Esophagus muscularis mucosa (tissue), 4 donors: Measurements from ENCODE around the gene MXI1. TPM values are rescaled to one million over a fixed set of nuclear protein-coding genes. Genes with fewer than 3 reads are reported as not detected.

Experiments
- DNase-seq: peaks from one replicate; pipeline ENCODE4 v3.0.0-alpha.2; 2017; ENCODE audit errors: extremely low spot score
- H3K27ac ChIP-seq, 4 donors: fragments of 200-600 bp; sonication (generic); replicated peaks in 1 of 4; 1 replicate in 3 of 4; 2 replicates in 1 of 4; pipeline ENCODE4 v1.5.1; 2016 to 2019; ENCODE audit warnings: mild to moderate bottlenecking in 1 of 4
- H3K27me3 ChIP-seq, 4 donors: fragments of 200-600 bp; sonication (generic); one replicate each; pipeline versions ENCODE4 v1.5.1 to v1.6.0; 2016 to 2019
- H3K36me3 ChIP-seq, 4 donors: fragments of 200-600 bp; sonication (generic); one replicate each; pipeline ENCODE4 v1.5.1; 2016 to 2019
- H3K4me1 ChIP-seq, 4 donors: fragments of 200-600 bp; sonication (generic); one replicate each; pipeline ENCODE4 v1.5.1; 2016 to 2019
- H3K4me3 ChIP-seq, 4 donors: fragments of 200-600 bp; sonication (generic); 1 replicate in 2 of 4; 2 replicates in 2 of 4; pipeline ENCODE4 v1.5.1; 2016 to 2019; ENCODE audit warnings: mild to moderate bottlenecking in 4 of 4, moderate library complexity in 1 of 4
- H3K9me3 ChIP-seq, 4 donors: fragments of 200-600 bp; sonication (generic); 1 replicate in 3 of 4; 2 replicates in 1 of 4; pipeline ENCODE4 v1.5.1; 2016 to 2019
- EP300 ChIP-seq: sonication (generic); formaldehyde crosslinking; IDR thresholded peaks from one replicate; pipeline ENCODE4 v1.6.1; 2017; ENCODE audit warnings: antibody characterized with exemption
- POLR2A ChIP-seq: fragments of 450-650 bp; IDR thresholded peaks from one replicate; pipeline ENCODE4 v1.6.1; 2017; ENCODE audit warnings: antibody characterized with exemption, moderate library complexity, mild to moderate bottlenecking, low read depth
- POLR2AphosphoS5 ChIP-seq, 2 donors: sonication (generic); formaldehyde crosslinking; IDR thresholded peaks; one replicate each; pipeline ENCODE4 v1.6.1; 2017; ENCODE audit warnings: antibody characterized with exemption in 2 of 2
- WGBS: methylation state at CpG from one replicate; pipeline ENCODE4 v1.1.5; 2018; 5-methylcytosine and 5-hydroxymethylcytosine counted together
- intact Hi-C: fragments of 100-400 bp; cut with DNase I; formaldehyde crosslinking; loops from one replicate; pipeline ENCODE4 v1.15.1; 2023
- total RNA-seq, 4 donors: library from RNA; depleted of rRNA; stranded (reverse); fragments of >200 nt; gene quantifications; one replicate each; pipeline versions ENCODE4 v1.1.0 to v1.2.1, GENCODE V29; 2016
- TF ChIP-seq, protein P1 (sequence below), 3 experiments: fragments of 200-600 bp in 2 of 3; fragments of 450-650 bp in 1 of 3; sonication (generic) in 2 of 3; IDR thresholded peaks; one replicate each; pipeline ENCODE4 v1.5.1; 2017 to 2019; ENCODE audit warnings: antibody characterized with exemption in 3 of 3, mild to moderate bottlenecking in 2 of 3, moderate library complexity in 1 of 3

MXI1 gene
- total RNA-seq, 4 donors from 2014 or later: 198 to 292 (median 226) TPM

DNA sequence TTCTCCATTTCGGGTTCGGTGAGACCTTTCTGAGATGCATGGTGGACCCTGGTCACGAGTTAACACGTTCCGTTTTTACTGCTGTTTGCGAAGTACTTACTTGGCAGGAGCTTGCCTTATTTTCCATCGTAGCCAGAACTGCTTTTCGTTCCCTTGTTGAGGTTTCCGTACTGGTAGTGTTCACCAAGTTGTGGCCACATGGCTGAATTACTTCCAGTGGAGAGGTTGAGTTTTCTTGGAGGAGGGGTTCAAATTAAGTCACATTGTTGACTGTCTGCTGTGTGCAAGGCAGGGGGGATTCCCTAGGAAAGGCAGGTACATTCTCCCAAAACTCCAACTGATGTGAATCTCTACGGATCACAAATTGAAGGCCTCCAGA lies 4.0 kb downstream of the MXI1 start:
- no peaks in the 10 kb centered on the region for H3K9me3 ChIP-seq
- H3K4me3 ChIP-seq: peak overlapping the region; percentile 80 to 91 (median 86)
- peaks cover 48 to 60% (median 58%) of the 10 kb centered on the region in 4 donors for H3K4me1 ChIP-seq
- no peak for TF ChIP-seq EP300
- no peak for TF ChIP-seq POLR2AphosphoS5 (IDR thresholded peaks at IDR 0.05)
- TF ChIP-seq POLR2A: no peak
- TF ChIP-seq, protein P1, sequence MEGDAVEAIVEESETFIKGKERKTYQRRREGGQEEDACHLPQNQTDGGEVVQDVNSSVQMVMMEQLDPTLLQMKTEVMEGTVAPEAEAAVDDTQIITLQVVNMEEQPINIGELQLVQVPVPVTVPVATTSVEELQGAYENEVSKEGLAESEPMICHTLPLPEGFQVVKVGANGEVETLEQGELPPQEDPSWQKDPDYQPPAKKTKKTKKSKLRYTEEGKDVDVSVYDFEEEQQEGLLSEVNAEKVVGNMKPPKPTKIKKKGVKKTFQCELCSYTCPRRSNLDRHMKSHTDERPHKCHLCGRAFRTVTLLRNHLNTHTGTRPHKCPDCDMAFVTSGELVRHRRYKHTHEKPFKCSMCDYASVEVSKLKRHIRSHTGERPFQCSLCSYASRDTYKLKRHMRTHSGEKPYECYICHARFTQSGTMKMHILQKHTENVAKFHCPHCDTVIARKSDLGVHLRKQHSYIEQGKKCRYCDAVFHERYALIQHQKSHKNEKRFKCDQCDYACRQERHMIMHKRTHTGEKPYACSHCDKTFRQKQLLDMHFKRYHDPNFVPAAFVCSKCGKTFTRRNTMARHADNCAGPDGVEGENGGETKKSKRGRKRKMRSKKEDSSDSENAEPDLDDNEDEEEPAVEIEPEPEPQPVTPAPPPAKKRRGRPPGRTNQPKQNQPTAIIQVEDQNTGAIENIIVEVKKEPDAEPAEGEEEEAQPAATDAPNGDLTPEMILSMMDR (IDR thresholded peaks at IDR 0.05): no peak
- 5% methylated on average over 10 of the region's 10 CpGs for WGBS
- no peak for DNase-seq
- H3K27ac ChIP-seq: peak overlapping the region; percentile 82 to 100 (median 98)
- H3K27me3 ChIP-seq: no peaks in the 10 kb centered on the region
- no peaks in the 10 kb centered on the region for H3K36me3 ChIP-seq
- intact Hi-C loops: loop anchor here (10.0 kb wide), 1 partner anchor 207 kb away; the partner anchor contains the start of gene ADD3

DNA sequence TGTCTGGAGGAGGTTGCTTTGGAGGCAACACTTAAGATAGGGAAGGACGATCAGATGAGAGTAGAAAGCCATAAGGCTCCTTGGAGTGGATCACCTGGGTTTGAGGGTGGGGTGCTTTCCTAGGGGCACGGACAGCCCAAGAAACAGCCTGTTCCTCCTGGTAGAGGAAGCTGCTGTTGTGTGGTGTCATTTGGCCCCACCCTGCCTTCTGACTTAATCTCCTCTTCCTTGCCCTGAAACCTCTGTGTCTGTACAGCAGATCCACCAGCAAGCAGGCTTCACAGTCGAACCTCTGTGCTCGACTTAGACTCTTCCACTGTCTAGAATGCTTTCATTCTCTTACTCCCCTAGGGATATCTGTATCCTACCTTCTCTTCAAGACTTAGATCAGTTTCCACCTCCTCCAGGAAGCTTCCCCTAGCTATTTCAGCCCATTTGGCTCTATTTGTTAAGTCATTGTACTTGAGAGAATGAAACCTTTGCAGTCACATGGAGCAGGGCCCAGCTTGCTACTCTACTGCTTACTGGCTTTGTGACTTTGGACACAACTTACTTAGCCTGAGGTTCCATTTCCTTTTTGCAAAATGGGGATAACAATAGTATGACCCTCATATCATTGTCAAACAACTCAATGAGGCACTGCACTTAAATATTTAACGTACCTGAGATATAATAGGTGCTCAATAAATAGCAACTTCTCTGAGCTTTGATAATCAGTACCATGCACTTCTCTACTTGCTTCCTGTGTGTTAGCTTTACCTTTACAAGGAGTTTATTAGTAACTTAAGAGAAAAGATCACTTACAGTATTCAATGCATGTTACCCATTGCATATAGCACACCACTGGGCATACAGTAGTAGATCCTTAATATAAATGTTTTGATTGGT lies 5.0 kb downstream of the MXI1 start:
- Histone ChIP-seq H3K9me3 (no peaks in the 10 kb centered on the region), H3K4me1 (peaks cover 51 to 60% (median 59%) of the 10 kb centered on the region in 4 donors), H3K27ac (peak overlapping the region; percentile 82 to 100 (median 98)), H3K27me3 (no peaks in the 10 kb centered on the region), H3K4me3 (peak overlapping the region; percentile 80 to 91 (median 86)), H3K36me3 (no peaks in the 10 kb centered on the region)
- intact Hi-C loops: loop anchor here (10.0 kb wide), 1 partner anchor 208 kb away; the partner anchor contains the start of gene ADD3
- WGBS: 51% methylated on average over 5 of the region's 5 CpGs
- no peak for TF ChIP-seq POLR2A
- TF ChIP-seq, protein P1 (IDR thresholded peaks at IDR 0.05): no peak
- no peak for TF ChIP-seq EP300
- TF ChIP-seq POLR2AphosphoS5 (IDR thresholded peaks at IDR 0.05): peak; percentile 46 to 61
- DNase-seq: peak; percentile 92

GRCh38 chr10:110214371-110214826 lies 7.0 kb downstream of the MXI1 start:
- Histone ChIP-seq H3K36me3 (no peaks in the 10 kb centered on the region), H3K9me3 (no peaks in the 10 kb centered on the region), H3K27ac (peak overlapping the region; percentile 82 to 100 (median 98)), H3K27me3 (no peaks in the 10 kb centered on the region), H3K4me3 (no peak overlapping the region), H3K4me1 (peaks cover 57 to 74% (median 67%) of the 10 kb centered on the region in 4 donors)
- peak; percentile 70 for DNase-seq
- TF ChIP-seq EP300 (no peak), POLR2A (no peak), POLR2AphosphoS5 (IDR thresholded peaks at IDR 0.05) (no peak)
- TF ChIP-seq, protein P1 (IDR thresholded peaks at IDR 0.05): no peak
- intact Hi-C loops: loop anchor here (10.0 kb wide), 1 partner anchor 210 kb away; the partner anchor contains the start of gene ADD3
- 41% methylated on average over 3 of the region's 3 CpGs for WGBS

DNA sequence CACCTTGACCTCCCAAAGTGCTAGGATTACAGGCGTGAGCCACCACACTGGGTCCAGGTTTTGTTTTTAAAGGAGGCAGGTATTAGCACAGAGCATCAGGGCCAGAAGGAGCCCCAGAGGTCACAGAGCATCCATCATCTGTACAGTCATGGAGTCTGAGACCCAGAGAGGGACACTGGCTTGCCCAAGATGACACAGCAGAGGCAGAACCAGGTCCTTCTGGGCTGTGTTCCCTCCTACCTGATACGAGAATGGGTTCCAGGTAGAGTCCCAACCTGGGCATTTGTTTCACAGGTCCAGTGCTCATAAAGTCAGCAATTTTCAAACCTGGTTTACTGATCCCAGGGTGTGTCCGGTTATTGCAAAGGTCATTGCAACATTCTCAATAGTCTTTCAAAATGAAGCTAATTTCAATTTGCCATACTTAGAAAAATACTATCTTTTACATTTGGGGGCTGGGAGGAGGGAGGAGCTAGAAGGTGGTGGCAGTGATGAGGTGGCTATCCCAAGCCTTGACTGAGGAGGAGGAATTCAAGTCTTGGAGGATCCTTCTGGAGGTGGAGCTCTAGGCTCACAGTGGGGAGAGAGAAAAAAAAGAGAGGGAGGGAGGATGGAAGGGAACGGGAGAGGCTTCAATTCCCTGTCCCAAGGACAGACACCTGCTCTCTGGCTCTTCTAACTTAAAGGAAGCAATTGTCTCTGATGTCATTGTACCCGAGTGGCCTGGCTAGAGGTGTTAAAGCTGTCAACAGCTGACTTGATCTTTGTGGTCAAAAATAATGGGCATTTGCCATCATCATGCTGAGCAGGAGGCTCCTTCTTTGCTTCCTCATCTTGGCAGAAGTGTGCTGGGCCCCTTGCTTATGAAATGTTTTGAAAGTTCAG lies 8.1 kb downstream of the MXI1 start:
- H3K4me1 ChIP-seq: peaks cover 65 to 80% (median 76%) of the 10 kb centered on the region in 4 donors
- DNase-seq: peak; percentile 62
- H3K27ac ChIP-seq: peak overlapping the region; percentile 82 to 100 (median 98)
- 71% methylated on average over 5 of the region's 5 CpGs for WGBS
- TF ChIP-seq, protein P1 (IDR thresholded peaks at IDR 0.05): no peak
- TF ChIP-seq POLR2A: no peak
- no peak for TF ChIP-seq EP300
- no peak for TF ChIP-seq POLR2AphosphoS5 (IDR thresholded peaks at IDR 0.05)
- H3K9me3 ChIP-seq: no peaks in the 10 kb centered on the region
- H3K36me3 ChIP-seq: no peaks in the 10 kb centered on the region
- intact Hi-C loops: loop anchor here (10.0 kb wide), 1 partner anchor 211 kb away; the partner anchor contains the start of gene ADD3
- no peak overlapping the region for H3K4me3 ChIP-seq
- no peaks in the 10 kb centered on the region for H3K27me3 ChIP-seq
